Measurements from ENCODE around the gene CFAP46.
"Not testable (repeated sequence)": the region's sequence is repeated elsewhere in the genome, so short reads cannot be mapped to it uniquely, and the experiment has no call there.

Gene CFAP46

DNA sequence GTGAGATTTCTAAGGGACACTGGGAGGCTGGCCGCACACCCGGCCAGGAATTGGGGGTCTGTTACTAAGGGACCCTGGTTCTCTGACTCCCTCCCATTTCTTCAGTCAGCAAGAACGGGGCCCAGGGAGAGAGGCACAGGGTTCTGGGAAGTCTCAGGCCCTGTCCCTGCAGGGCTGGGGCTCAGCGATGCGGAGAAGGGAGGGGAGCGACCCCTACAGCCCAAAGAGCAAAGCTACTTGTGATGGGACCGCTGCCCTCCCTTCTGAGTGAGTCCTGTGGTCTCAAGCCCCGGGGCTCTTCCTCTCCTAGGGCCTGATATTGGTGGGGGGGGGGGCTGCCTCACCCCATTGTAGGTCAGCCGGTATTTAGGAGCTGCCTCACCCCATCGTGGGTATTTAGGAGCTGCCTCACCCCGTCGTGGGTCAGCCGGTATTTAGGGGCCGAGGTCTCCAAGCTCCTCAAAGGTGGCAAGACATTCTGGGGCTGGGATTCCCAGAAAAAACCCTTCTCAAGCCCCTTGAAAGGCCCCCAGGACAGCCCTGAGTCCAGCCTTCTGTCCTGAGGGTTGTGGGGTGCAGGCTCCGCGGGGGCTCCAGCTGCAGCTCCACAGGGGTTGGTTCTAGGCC, 139.6 kb downstream of the CFAP46 start:
- DNase-seq: no peak

DNA sequence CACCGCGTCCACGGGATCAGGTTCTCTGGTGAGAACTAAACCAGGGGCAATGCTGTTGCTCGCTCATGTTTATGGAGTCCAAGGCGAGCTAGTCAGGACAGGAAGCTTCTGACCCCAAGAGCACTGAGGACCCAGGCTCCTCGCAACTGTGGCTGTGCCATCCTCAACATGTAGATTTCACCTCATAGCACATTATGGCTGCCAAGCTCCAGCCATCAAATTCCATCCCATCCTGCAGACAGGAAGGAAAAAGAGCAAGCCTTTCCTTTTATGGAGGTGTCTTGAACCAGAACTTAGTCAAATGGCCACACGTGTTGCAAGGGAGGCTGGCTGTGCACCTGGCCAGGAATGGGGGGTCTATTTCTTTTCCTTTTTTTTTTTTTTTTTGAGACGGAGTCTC, 140.3 kb downstream of the CFAP46 start:
- no peak for DNase-seq

GRCh38 chr10:132799865-132800264, 142.5 kb downstream of the CFAP46 start:
- no peak for DNase-seq

GRCh38 chr10:132798876-132799275, 143.5 kb downstream of the CFAP46 start:
- DNase-seq: no peak

DNA sequence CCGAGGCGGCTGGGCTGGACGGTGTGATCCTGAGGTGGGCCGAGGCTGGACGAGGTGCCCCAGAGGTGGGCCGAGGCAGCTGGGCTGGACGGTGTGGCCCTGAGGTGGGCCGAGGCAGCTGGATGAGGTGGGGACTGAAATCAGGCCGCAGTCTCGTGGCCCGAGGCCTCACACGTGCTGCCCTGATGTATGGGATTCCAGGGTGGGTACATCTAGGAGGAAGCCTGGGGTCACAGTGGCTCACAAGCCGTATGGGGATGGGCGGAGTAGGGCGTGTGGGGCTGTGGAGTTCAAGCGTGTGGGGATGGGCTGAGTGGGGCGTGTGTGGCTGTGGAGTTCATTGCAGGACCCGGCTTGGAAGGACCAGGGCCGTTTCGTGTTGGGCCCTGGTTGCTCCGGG, 144.0 kb downstream of the CFAP46 start:
- no peak for DNase-seq

DNA sequence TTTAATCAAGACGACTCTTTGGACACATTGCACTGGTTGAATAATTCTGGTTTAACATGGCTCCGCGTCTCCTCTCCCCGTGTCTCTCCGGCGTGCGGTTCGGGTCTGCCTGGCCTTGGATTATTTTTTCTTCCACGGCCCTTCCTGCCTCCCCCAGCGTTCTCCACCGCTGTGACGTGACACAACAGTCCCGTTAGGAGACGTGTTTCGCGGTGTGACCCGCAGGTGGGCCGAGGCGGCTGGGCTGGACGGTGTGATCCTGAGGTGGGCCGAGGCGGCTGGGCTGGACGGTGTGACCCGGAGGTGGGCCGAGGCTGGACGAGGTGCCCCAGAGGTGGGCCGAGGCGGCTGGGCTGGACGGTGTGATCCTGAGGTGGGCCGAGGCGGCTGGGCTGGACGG, 144.4 kb downstream of the CFAP46 start:
- not testable (repeated sequence) for DNase-seq

- no peak for DNase-seq
Measured at GRCh38 chr10:132796846-132797245, 145.5 kb downstream of the CFAP46 start.

GRCh38 chr10:132793871-132794849, 148.2 kb downstream of the CFAP46 start:
- DNase-seq: no peak

DNA sequence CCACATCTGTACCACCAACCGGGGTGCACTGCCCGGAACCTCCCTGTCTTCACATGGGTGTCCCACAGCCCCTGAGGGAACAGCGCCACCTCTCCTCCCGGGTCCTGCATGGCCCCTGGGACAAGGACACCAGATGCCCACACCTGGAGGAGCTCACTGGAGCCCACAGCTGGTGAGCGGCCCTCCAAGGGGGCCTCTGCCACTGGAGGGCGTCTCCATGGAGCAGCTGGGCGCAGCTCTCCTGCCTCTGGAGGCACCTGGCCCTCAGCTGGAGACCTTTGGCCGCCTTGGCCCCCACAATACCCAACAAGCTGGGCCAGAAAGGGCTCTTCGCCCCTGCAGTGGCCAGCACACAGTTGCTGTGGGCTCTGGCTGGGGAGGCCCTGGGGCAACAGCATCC, 149.2 kb downstream of the CFAP46 start:
- DNase-seq: no peak

- no peak for DNase-seq
Measured at GRCh38 chr10:132792796-132793195, 149.6 kb downstream of the CFAP46 start.

DNA sequence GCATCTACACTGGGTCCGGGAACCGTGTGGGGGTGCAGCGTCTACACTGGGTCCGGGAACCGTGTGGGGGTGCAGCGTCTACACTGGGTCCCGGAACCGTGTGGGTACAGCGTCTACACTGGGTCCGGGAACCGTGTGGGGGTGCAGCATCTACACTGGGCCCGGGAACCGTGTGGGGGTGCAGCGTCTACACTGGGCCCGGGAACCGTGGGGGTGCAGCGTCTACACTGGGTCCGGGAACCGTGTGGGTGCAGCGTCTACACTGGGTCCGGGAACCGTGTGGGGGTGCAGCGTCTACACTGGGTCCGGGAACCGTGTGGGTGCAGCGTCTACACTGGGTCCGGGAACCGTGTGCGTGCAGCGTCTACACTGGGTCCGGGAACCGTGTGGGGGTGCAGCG, 150.3 kb downstream of the CFAP46 start:
- DNase-seq: not testable (repeated sequence)

DNA sequence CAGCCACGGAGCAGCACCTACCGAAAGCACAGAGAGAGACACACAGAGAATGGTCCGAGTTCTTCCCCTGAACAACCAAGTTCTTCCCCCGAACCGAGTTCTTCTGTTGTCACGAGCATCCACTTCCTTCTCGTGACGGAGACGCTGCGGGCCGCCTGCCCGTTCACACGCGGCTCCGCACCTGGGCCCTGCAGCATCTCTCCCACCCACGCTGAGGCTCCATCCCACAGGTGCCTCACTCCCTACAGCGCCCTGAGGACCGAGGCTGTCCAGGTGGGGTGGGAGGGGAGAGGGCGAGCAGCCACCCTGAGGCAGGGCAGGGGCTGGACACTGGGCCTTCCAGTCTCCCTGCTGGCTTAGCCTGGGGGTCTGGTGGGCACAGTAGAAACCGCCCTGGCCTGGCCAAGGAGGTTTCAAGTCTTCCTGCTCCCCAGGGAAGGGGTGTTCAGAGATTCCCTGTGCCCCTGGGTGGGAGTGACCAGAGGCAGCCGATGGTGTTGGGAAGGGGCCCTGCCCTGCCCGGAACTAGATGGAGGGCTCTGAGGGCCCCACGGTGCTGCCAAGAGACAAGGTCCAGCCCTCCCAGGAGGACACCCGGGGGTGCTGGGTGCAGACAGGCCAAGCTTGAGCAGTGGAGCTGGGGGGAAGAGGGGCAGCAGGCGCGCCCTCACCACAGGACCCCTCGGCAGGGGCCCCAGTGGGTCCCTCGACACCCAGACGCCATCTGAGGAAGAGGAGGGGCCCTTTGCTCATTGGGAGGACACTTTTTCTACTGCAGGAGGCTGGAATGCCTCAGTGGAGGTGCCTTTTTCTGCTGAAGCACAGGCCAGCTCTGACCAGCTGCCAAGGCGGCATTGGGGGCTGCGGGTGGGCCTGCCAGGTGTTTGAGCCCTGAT, 151.2 kb downstream of the CFAP46 start:
- no peak for DNase-seq

GRCh38 chr10:132790470-132790869, 151.9 kb downstream of the CFAP46 start:
- DNase-seq: no peak

DNA sequence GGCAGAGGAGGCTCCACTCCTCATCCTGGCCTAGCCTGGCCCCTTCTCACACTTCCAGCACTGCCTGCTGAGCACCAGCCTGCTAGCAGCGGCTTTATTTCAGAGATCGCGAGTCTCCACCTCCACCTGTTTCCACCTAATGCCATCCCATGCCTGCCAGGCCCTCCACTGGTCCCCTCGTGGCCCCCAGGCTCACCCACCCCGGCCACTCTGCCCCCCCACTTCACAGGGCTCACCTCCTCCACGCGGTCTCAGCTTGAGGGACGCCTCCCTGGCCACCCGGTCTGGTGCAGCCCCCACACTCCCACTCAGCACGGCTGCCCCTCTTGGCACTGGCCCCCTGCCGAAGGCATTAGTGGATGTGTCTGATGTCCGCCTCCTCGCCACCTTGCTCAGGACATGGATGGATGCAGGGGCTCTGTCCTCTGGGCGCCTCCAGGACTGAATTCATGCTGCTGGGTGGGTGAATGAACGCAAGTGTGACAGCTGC, 152.7 kb downstream of the CFAP46 start:
- no peak for DNase-seq

DNA sequence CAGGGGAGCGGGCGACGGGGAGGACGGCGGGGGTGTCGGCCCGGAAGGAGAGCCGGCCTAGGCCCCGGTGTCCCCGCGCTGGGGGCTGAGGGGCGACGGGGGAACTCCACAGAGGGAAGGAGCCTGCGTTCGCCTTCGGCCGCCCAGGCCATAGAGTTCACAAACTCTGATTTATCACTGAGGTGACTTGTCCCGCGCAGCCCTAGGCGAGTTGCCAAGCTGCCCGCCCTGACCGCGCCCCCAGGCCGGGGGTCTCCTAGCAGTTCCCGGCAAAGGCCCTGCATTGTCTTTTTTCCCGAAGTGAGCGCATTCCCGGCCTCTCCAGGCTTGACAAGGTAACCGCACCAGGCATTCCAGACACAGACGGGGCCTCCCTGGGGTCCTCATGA, 153.5 kb downstream of the CFAP46 start:
- DNase-seq: no peak

DNA sequence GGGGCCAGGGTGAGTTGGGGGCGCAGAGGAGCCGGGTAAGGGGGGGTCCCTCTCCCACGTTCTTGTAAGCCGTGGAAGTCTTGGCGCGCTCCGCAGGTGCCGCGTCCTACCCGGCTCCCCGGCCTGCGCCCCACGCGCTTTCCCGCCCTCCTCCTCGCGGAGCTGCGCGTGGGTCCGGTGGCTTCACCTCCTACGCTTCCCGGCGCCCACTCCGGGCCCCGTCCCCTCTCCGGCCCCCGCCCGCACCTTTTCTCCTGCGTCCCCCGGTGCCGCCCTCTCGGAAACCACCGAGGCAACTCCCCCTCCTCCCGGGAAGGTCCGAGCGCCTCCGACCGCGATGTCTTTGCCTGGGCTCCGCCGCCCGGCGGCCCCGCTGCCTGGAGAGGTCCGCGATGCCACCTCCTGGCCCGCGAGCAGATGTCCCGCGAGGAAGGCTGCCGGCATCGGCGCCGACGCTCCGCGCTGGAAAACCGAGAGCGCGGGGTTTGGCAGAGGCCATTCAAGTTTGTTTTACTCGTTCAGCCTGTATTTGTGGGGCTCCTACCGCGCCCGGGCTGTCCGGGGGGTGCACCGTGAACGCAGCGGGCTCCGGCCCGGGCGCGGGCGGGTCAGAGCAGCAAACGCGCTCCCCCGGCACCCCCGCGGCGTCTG, 154.1 kb downstream of the CFAP46 start:
- DNase-seq: no peak

DNA sequence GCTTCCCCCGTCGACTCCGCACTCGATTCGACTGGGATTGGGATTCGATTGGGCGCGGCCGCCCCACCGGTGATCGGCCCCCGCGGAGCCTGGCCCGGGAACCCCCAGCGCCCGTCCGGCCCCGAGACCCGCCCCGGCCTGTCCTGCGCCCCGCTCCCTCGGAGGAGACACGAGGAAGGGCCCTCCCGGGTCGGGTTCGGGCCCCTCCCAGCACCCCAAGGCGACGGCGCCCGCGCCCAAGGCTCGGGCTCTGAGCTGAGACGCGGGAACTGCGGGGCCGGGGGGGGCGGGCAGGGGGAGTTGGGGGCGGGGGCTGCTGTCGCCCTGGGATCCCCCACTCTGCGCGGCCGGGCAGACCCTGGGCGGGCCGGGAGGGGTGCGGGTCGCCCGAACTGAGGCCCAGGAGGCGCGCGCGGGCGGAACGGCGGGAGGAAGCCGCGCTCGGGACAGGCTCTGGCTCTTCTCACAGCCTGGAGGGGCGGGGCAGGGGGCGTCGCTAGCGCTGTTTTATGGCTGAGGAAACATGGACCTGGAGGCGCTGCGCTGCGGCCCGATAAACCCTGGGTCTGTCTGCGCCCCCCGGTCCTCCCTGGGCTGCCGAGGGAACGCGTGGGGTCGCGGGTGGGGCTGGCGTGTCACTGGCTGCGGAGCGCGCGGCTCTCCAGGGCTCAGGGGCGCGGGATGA, 154.7 kb downstream of the CFAP46 start:
- DNase-seq: no peak

- no peak for DNase-seq
Measured at GRCh38 chr10:132786884-132787494, 155.4 kb downstream of the CFAP46 start.

- DNase-seq: no peak
Measured at GRCh38 chr10:132786476-132786883, 155.9 kb downstream of the CFAP46 start.

DNA sequence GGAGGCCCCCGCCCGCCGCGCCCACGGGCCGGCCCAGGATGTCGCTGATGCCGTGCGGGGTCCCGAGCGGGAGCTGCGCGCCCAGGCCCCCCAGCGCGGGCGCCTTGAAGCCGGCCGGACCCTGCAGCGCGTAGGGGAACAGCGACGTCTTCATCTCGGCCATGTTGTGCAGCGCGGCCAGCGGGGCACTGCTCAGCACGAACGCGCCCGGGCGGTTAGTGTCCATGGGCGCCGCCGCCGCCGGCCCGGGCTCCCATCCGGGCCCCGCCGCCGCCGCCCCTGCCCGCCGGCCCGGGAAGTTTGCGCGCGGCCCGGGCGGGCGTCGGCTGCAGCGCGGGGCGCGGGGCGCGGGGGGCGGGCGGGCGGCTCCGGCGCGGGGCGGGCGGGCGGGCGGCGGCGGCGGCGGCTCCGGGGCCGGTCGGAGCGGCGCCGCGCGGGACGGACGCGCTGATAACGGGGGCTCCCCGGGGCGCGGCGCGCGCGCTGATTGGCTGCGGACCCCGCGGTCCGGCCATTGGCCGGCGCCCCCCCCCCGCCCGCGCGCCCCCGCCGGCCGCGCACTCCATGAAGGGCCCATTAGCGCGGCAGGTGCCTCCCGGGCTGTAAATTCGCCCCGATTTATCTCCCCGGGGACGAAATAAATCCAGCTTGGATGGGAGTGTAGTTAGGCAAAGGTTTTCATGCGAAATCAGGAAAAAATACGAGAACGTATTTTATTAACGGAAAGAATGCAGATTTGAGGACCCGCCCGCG, 156.5 kb downstream of the CFAP46 start, which contains the start of gene NKX6-2:
TSS of gene NKX6-2 (minus strand) at position 425 of the 753 bp plus-strand sequence. CDS start at position 226, 199 bp downstream.
- no peak for DNase-seq

Data from inflammatory macrophage treated with lipopolysaccharide for 1 hour (primary cell).